ENCODE data around the gene POFUT2. TPM values are rescaled to one million over a fixed set of nuclear protein-coding genes. Genes with fewer than 3 reads are reported as not detected.

POFUT2 gene
- total and polyA plus RNA-seq, 9 donors: 25.7 to 52.9 (median 40.1) TPM

DNA sequence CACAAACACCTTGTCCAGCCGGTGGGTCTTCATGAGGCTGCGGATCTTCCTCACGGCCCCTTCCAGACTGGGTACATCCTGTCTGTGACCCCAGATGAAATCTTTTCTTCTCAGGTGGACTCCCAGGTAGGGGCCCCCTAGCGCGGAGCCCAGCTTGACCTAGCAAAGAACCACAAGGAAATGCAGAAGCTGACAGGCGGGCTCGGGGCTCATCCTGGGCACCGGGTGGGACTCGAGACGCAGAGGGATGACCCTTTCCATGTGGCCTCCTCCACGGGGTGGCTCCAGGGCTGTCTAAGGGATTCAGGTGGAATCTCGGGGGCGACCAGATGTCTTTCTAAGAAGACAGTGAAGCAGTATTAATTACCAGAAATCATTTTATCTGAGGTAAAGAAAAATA, 17.8 kb downstream of the POFUT2 start:
- no peaks in the 10 kb centered on the region for H3K27me3 ChIP-seq
- DNase-seq: peak in 4 of 5 donors; percentile 6 to 20 (median 14)
- no peak overlapping the region for H3K27ac ChIP-seq
- no peak overlapping the region for H3K4me3 ChIP-seq
- 93 to 96% (median 93%) methylated on average over 13 of the region's 13 CpGs for WGBS, 3 donors
- intact Hi-C loops (cut with DNase I): loop anchor here in 1 of 4 donors (10.0 kb wide), 1 partner anchor 935 kb away; the partner anchor contains the start of gene CFAP410
- TF ChIP-seq POLR2A (IDR thresholded peaks at IDR 0.05) (no peak), EP300 (IDR thresholded peaks at IDR 0.05) (no peak), CTCF (IDR thresholded peaks at IDR 0.05) (no peak)
- H3K4me1 ChIP-seq (ENCODE audit: insufficient read depth): no peaks in the 10 kb centered on the region
- peaks cover 0 to 2% of the 10 kb centered on the region in 2 donors for H3K9me3 ChIP-seq
- H3K36me3 ChIP-seq: no peaks in the 10 kb centered on the region

DNA sequence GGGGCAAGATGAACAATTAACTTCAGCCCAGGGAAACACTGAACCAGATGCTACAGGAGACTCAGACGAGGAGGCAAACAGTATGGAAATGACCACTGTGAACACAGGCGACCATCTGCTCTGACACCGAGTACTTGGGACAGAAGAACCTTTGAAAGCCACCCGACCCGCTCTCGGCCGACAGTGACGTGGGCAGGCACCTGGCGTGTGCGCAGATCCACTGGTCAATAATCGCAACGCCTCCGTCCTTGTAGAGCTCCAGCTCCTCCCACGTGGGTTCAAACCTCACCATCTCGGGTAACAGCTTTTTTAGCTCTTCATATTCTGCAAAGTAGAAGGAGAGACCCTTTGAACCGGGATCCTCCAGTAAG, 20.3 kb downstream of the POFUT2 start:
- peak in 3 of 5 donors; percentile 6 to 17 (median 13) for DNase-seq
- no peak overlapping the region for H3K27ac ChIP-seq
- no peaks in the 10 kb centered on the region for H3K27me3 ChIP-seq
- H3K9me3 ChIP-seq: peaks cover 0 to 2% of the 10 kb centered on the region in 2 donors
- no peak overlapping the region for H3K4me3 ChIP-seq
- TF ChIP-seq CTCF (IDR thresholded peaks at IDR 0.05): no peak
- TF ChIP-seq POLR2A (IDR thresholded peaks at IDR 0.05): no peak
- TF ChIP-seq EP300 (IDR thresholded peaks at IDR 0.05): no peak
- H3K4me1 ChIP-seq (ENCODE audit: insufficient read depth): no peaks in the 10 kb centered on the region
- WGBS, 3 donors: 92 to 93% (median 93%) methylated on average over 16 of the region's 16 CpGs
- H3K36me3 ChIP-seq: no peaks in the 10 kb centered on the region
- intact Hi-C loops (cut with DNase I): loop anchor here in 1 of 4 donors (10.0 kb wide), 1 partner anchor 933 kb away; the partner anchor contains the start of gene CFAP410

- TF ChIP-seq POLR2A (IDR thresholded peaks at IDR 0.05) (no peak), EP300 (IDR thresholded peaks at IDR 0.05) (no peak), CTCF (IDR thresholded peaks at IDR 0.05) (no peak)
- no peaks in the 10 kb centered on the region for H3K27me3 ChIP-seq
- H3K4me3 ChIP-seq: no peak overlapping the region
- H3K36me3 ChIP-seq: no peaks in the 10 kb centered on the region
- peaks cover 0 to 2% of the 10 kb centered on the region in 2 donors for H3K9me3 ChIP-seq
- DNase-seq: peak in 3 of 5 donors; percentile 13 to 20 (median 14)
- intact Hi-C loops (cut with DNase I): loop anchor here in 1 of 4 donors (10.0 kb wide), 1 partner anchor 932 kb away; the partner anchor contains the start of gene CFAP410
- WGBS, 3 donors: 90 to 92% (median 91%) methylated on average over 41 of the region's 41 CpGs
- H3K4me1 ChIP-seq (ENCODE audit: insufficient read depth): no peaks in the 10 kb centered on the region
- no peak overlapping the region for H3K27ac ChIP-seq
Measured at GRCh38 chr21:45266518-45267389, 20.9 kb downstream of the POFUT2 start.

- no peak overlapping the region for H3K4me3 ChIP-seq
- no peak for TF ChIP-seq POLR2A (IDR thresholded peaks at IDR 0.05)
- no peak for TF ChIP-seq EP300 (IDR thresholded peaks at IDR 0.05)
- no peak for TF ChIP-seq CTCF (IDR thresholded peaks at IDR 0.05)
- intact Hi-C loops (cut with DNase I): loop anchor here in 1 of 4 donors (10.0 kb wide), 1 partner anchor 931 kb away; the partner anchor contains the start of gene CFAP410
- H3K9me3 ChIP-seq: no peaks in the 10 kb centered on the region
- H3K36me3 ChIP-seq: no peaks in the 10 kb centered on the region
- H3K27me3 ChIP-seq: no peaks in the 10 kb centered on the region
- peak in 3 of 5 donors; percentile 13 to 32 (median 20) for DNase-seq
- 88 to 94% (median 93%) methylated on average over 32 to 36 of the region's 36 CpGs for WGBS, 3 donors
- H3K27ac ChIP-seq: no peak overlapping the region
- H3K4me1 ChIP-seq (ENCODE audit: insufficient read depth): no peaks in the 10 kb centered on the region
Measured at GRCh38 chr21:45265721-45266517, 21.8 kb downstream of the POFUT2 start.

Data from ovary (tissue), 9 donors.